Upper lobe of left lung (tissue), 4 donors: Measurements from ENCODE around the gene FAM20A.

Experiments
- CTCF ChIP-seq, 6 experiments: fragments of 450-650 bp in 4 of 6; fragments of 200-600 bp in 2 of 6; sonication (generic) in 2 of 6; IDR thresholded peaks; one replicate each; pipeline ENCODE4 v1.5.1; 2016 to 2019; ENCODE audit warnings: antibody characterized with exemption in 6 of 6
- EP300 ChIP-seq, 4 donors: sonication (generic); formaldehyde crosslinking; IDR thresholded peaks; one replicate each; pipeline ENCODE4 v1.5.1; 2017; ENCODE audit warnings: antibody characterized with exemption in 4 of 4, control low read depth in 2 of 4
- POLR2A ChIP-seq, 4 donors: fragments of 450-650 bp; IDR thresholded peaks; one replicate each; pipeline ENCODE4 v1.5.1; 2016 to 2017; ENCODE audit warnings: antibody characterized with exemption in 4 of 4, mild to moderate bottlenecking in 2 of 4

GRCh38 chr17:68568581-68568980 lies 32.6 kb downstream of the FAM20A start:
- TF ChIP-seq CTCF (IDR thresholded peaks at IDR 0.05) (no peak), POLR2A (IDR thresholded peaks at IDR 0.05) (no peak), EP300 (IDR thresholded peaks at IDR 0.05) (no peak)
